Measurements from ENCODE around the gene STAM. TPM values are rescaled to one million over a fixed set of nuclear protein-coding genes. Genes with fewer than 3 reads are reported as not detected.

Gene STAM
- total and polyA plus RNA-seq, 9 of the 15 experiments (the other 6 are each of a cell fraction or from before 2014, with no cell fraction given), result 13.8 to 33.5 (median 26.4) TPM

DNA sequence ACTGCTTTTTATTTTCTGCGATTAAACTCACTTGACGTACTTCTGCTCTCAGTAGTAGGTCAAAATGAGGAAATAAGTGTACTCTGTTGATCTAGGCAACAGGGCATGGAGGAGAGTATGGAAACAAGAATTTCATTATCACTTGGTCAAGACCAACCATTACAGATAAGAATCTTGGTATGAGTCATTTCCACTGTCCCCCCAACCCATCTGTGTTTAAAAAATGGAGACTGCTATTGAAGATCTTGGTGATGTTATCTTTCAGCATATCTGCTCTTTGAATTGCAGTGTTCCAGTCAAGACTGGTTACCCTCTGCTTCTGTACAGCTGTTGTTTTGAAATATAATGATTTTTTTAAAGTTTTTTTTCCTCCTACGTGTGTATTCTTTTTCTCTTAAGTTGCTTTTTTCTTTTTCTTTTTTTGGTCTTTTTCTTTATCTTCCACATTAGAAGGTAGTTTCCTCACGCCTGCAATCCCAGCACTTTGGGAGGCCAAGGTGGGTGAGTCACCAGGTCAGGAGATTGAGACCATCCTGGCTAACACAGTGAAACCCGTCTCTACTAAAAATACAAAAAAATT, 11.7 kb downstream of the STAM start (continued):
- TF ChIP-seq CEBPG (CRISPR knock-in tag; IDR thresholded peaks at IDR 0.05) (no peak), CEBPG (tag; conservative IDR thresholded peaks at IDR 0.05 in 1 of 2, IDR thresholded peaks at IDR 0.05 in 1 of 2) (peak in 1 of 2 experiments; percentile 21; a peak in 1 of 4 replicates), ZNF780A (CRISPR knock-in tag; IDR thresholded peaks at IDR 0.05) (no peak), ZNF561 (CRISPR knock-in tag; conservative IDR thresholded peaks at IDR 0.05) (no peak), ZNF77 (CRISPR knock-in tag; IDR thresholded peaks at IDR 0.05) (no peak), RBM15 (IDR thresholded peaks at IDR 0.05; ENCODE audit: insufficient read depth, low read length) (no peak), BCL6 (CRISPR knock-in tag; IDR thresholded peaks at IDR 0.05) (no peak), TAF9B (IDR thresholded peaks at IDR 0.05; ENCODE audit: partially characterized antibody) (no peak), RUNX1 (IDR thresholded peaks at IDR 0.05; ENCODE audit: low read depth) (no peak), TEAD4 (IDR thresholded peaks at IDR 0.05; ENCODE audit: low read length) (peak; percentile 73), TEAD4 (CRISPR knock-in tag; IDR thresholded peaks at IDR 0.05; ENCODE audit: borderline replicate concordance) (no peak), POLR3A (IDR thresholded peaks at IDR 0.05; ENCODE audit: borderline replicate concordance, extremely low read depth, insufficient read depth, insufficient read length) (no peak), ZNF75A (CRISPR knock-in tag; IDR thresholded peaks at IDR 0.05) (no peak)
- TF ChIP-seq, protein P1, sequence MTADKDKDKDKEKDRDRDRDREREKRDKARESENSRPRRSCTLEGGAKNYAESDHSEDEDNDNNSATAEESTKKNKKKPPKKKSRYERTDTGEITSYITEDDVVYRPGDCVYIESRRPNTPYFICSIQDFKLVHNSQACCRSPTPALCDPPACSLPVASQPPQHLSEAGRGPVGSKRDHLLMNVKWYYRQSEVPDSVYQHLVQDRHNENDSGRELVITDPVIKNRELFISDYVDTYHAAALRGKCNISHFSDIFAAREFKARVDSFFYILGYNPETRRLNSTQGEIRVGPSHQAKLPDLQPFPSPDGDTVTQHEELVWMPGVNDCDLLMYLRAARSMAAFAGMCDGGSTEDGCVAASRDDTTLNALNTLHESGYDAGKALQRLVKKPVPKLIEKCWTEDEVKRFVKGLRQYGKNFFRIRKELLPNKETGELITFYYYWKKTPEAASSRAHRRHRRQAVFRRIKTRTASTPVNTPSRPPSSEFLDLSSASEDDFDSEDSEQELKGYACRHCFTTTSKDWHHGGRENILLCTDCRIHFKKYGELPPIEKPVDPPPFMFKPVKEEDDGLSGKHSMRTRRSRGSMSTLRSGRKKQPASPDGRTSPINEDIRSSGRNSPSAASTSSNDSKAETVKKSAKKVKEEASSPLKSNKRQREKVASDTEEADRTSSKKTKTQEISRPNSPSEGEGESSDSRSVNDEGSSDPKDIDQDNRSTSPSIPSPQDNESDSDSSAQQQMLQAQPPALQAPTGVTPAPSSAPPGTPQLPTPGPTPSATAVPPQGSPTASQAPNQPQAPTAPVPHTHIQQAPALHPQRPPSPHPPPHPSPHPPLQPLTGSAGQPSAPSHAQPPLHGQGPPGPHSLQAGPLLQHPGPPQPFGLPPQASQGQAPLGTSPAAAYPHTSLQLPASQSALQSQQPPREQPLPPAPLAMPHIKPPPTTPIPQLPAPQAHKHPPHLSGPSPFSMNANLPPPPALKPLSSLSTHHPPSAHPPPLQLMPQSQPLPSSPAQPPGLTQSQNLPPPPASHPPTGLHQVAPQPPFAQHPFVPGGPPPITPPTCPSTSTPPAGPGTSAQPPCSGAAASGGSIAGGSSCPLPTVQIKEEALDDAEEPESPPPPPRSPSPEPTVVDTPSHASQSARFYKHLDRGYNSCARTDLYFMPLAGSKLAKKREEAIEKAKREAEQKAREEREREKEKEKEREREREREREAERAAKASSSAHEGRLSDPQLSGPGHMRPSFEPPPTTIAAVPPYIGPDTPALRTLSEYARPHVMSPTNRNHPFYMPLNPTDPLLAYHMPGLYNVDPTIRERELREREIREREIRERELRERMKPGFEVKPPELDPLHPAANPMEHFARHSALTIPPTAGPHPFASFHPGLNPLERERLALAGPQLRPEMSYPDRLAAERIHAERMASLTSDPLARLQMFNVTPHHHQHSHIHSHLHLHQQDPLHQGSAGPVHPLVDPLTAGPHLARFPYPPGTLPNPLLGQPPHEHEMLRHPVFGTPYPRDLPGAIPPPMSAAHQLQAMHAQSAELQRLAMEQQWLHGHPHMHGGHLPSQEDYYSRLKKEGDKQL (CRISPR knock-in tag; IDR thresholded peaks at IDR 0.05; ENCODE audit: borderline replicate concordance), result no peak
- TF ChIP-seq, protein P2, sequence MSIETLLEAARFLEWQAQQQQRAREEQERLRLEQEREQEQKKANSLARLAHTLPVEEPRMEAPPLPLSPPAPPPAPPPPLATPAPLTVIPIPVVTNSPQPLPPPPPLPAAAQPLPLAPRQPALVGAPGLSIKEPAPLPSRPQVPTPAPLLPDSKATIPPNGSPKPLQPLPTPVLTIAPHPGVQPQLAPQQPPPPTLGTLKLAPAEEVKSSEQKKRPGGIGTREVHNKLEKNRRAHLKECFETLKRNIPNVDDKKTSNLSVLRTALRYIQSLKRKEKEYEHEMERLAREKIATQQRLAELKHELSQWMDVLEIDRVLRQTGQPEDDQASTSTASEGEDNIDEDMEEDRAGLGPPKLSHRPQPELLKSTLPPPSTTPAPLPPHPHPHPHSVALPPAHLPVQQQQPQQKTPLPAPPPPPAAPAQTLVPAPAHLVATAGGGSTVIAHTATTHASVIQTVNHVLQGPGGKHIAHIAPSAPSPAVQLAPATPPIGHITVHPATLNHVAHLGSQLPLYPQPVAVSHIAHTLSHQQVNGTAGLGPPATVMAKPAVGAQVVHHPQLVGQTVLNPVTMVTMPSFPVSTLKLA (conservative IDR thresholded peaks at IDR 0.05), result no peak
- TF ChIP-seq, protein P3, sequence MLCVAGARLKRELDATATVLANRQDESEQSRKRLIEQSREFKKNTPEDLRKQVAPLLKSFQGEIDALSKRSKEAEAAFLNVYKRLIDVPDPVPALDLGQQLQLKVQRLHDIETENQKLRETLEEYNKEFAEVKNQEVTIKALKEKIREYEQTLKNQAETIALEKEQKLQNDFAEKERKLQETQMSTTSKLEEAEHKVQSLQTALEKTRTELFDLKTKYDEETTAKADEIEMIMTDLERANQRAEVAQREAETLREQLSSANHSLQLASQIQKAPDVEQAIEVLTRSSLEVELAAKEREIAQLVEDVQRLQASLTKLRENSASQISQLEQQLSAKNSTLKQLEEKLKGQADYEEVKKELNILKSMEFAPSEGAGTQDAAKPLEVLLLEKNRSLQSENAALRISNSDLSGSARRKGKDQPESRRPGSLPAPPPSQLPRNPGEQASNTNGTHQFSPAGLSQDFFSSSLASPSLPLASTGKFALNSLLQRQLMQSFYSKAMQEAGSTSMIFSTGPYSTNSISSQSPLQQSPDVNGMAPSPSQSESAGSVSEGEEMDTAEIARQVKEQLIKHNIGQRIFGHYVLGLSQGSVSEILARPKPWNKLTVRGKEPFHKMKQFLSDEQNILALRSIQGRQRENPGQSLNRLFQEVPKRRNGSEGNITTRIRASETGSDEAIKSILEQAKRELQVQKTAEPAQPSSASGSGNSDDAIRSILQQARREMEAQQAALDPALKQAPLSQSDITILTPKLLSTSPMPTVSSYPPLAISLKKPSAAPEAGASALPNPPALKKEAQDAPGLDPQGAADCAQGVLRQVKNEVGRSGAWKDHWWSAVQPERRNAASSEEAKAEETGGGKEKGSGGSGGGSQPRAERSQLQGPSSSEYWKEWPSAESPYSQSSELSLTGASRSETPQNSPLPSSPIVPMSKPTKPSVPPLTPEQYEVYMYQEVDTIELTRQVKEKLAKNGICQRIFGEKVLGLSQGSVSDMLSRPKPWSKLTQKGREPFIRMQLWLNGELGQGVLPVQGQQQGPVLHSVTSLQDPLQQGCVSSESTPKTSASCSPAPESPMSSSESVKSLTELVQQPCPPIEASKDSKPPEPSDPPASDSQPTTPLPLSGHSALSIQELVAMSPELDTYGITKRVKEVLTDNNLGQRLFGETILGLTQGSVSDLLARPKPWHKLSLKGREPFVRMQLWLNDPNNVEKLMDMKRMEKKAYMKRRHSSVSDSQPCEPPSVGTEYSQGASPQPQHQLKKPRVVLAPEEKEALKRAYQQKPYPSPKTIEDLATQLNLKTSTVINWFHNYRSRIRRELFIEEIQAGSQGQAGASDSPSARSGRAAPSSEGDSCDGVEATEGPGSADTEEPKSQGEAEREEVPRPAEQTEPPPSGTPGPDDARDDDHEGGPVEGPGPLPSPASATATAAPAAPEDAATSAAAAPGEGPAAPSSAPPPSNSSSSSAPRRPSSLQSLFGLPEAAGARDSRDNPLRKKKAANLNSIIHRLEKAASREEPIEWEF (CRISPR knock-in tag; IDR thresholded peaks at IDR 0.05), result no peak
